Measurements from ENCODE around the gene PDXDC1.
A peak's percentile ranks its signal among the peaks of the same experiment; 100 is the strongest.
"Not testable (repeated sequence)": the region's sequence is repeated elsewhere in the genome, so short reads cannot be mapped to it uniquely, and the experiment has no call there.

Gene PDXDC1

DNA sequence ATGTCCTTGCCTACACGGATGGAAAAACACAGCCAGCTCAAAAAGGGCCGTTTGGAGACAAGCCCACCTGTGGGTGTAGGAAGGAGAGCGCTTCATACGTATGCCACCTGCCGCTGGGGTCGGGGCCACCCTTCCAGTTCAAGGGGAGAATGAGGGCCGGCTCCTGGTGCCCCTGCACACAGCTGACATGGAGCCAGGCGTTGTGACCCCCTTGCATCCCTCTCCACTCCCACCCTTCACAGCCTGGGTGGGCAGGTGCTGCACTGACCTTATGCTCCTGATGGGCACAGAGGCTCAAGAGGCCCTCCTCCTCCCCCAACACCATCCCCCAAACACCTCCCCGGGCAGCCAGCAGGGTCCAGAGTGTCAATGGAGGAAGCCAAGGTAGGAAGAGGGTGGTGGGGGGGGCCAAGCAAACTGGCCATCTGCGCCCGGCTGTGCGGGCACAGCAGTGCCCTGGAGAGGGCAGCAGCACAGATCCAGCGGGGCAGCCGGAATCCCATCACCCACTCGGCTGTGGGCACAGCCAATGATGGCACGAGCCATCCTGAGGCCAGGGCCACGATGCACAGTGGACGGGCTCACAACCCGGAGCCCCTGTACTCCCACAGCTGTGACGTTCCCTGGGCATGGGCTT lies 170.1 kb downstream of the PDXDC1 start:
- CTCF ChIA-PET, H3K27ac Mint-ChIP-seq, H3K4me3 Mint-ChIP-seq, H3K27me3 Mint-ChIP-seq, H3K9me3 Mint-ChIP-seq, H3K36me3 Mint-ChIP-seq, H3K4me1 Mint-ChIP-seq, DNase-seq: not testable (repeated sequence)

DNA sequence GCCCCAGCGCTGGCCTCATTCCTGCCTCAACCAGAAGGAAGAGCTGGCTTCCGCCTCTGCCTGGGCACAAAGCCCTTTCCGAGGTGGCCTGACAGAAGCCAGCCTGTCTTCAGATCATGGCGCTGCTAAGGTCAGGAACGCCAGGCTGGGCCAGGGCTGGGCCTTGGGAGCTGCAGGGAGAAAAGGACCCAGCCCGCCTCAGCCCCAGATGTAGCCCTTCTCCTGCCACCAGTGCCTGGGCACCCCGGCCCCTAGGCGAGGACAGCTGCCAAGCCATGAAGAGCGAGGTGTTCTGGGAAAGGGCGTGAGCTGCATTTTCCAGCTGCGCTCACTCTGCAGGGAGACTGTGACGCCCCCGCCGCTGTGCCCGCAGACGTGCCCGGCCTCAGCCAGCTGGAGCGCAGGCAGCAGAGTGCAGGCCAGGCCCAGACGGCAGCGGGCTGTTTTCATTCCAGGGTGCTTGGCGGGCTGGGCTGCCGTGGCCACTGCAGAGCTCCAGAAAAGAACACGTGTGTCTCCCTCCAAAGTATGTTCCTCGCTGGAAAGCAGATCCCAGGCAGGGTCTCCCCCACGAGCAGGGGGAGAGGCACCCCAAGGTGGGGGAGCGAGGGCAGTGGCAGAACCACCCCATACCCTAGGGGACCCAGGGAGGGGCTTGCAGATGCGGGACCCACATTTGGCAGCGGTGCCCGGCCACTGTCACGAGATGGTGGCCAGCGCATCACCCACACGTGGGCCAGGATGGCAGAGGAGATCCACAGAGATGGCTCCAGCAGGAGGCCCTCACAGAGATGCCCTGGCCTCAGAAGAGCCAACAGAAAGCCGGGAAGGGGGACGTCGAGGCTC lies 170.8 kb downstream of the PDXDC1 start:
- H3K4me1 Mint-ChIP-seq, CTCF ChIA-PET, H3K27ac Mint-ChIP-seq, H3K36me3 Mint-ChIP-seq, DNase-seq, H3K4me3 Mint-ChIP-seq, H3K9me3 Mint-ChIP-seq, H3K27me3 Mint-ChIP-seq: not testable (repeated sequence)

DNA sequence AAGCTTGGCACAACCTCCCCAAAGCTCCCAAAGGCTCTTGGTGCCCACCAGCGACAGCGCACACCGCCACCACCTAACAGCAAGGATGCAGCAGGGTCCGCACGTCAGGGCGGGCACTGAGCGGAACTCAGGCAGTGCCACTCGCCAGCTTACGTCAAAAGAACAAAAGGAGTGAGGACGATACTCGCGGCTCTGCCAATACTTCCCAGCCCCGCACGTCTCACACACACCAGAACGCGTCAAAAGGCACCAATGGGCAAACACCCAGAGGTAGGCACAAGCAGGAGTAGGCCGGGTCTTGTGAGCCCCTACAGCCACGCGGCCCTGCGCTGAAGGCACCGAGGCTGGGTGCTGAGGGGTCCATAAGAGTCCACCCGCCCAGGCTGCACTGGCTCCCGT lies 171.4 kb downstream of the PDXDC1 start:
- H3K4me1 Mint-ChIP-seq, CTCF ChIA-PET, H3K4me3 Mint-ChIP-seq: not testable (repeated sequence)

DNA sequence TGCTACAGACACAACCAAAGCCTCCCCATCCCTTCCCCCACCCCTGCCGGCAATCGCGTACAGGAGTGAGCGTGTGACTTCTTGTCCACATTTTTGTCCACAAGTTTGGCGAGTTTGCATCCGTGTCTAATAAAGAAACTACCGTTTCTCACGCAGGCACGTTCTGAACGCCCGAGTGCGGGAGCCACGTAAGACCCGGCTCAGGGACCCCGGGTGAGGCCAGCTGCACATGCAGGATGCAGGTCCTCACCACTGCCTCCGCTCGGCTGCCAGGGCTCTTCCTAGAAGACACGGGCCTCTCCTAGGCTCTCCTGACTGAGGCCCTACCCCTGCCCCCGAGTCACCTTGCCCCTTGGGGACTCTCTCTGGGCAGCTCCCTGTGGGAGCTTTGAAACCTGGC lies 174.0 kb downstream of the PDXDC1 start:
- CTCF ChIA-PET, H3K4me3 Mint-ChIP-seq, H3K27ac Mint-ChIP-seq, H3K27me3 Mint-ChIP-seq, DNase-seq, H3K36me3 Mint-ChIP-seq, H3K4me1 Mint-ChIP-seq, H3K9me3 Mint-ChIP-seq: not testable (repeated sequence)

More for the DNA sequence above, 171.4 kb downstream of the PDXDC1 start:
- not testable (repeated sequence) for H3K27me3 Mint-ChIP-seq, H3K27ac Mint-ChIP-seq, H3K9me3 Mint-ChIP-seq, H3K36me3 Mint-ChIP-seq, DNase-seq

DNA sequence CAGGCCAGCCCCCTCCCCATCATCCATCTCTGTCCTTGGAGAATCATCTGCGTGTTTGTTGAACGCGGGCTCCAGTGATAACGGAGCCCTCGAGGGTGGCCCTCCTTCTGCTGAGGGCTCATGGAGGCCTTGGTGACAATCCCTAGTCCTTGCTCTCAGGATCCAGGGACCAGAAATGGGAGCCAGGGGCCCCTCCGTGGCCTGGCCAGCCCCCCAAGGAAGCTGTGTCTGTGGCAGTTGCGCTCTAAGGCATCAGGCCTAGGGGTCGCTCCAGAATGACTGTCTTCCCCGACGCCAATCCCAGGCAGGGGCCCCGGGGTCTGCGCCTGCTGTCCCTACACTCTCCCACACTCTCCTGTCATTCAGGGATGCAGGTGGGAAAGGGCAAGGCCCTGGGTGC lies 174.4 kb downstream of the PDXDC1 start:
- H3K4me3 Mint-ChIP-seq, DNase-seq, H3K9me3 Mint-ChIP-seq, H3K36me3 Mint-ChIP-seq, CTCF ChIA-PET, H3K27ac Mint-ChIP-seq, H3K4me1 Mint-ChIP-seq, H3K27me3 Mint-ChIP-seq: not testable (repeated sequence)

DNA sequence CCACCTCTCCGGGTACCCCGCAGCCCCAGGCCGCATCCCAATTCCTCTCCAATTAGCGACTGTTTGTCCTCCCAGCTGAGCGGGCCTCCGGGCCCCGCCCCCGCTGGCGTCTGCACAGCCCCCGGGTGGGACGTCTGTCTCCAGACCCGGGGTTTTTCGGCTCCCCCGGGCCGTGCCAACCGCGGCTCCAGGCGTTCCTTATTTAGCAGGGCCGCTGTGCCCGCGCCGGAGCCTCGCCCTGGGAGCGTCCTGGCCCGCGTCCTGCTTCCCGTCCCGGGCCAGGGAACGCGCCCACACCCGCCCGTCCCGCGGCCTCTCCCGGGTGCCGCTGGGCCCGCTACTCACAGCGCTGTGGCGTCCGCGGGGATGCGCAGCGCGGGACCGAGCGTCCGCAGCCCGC lies 179.2 kb downstream of the PDXDC1 start:
- H3K4me1 Mint-ChIP-seq, H3K27ac Mint-ChIP-seq, CTCF ChIA-PET, H3K27me3 Mint-ChIP-seq, H3K36me3 Mint-ChIP-seq, H3K9me3 Mint-ChIP-seq: not testable (repeated sequence)
- peak overlapping the region; percentile 69 for H3K4me3 Mint-ChIP-seq
- peak; percentile 55 for DNase-seq

DNA sequence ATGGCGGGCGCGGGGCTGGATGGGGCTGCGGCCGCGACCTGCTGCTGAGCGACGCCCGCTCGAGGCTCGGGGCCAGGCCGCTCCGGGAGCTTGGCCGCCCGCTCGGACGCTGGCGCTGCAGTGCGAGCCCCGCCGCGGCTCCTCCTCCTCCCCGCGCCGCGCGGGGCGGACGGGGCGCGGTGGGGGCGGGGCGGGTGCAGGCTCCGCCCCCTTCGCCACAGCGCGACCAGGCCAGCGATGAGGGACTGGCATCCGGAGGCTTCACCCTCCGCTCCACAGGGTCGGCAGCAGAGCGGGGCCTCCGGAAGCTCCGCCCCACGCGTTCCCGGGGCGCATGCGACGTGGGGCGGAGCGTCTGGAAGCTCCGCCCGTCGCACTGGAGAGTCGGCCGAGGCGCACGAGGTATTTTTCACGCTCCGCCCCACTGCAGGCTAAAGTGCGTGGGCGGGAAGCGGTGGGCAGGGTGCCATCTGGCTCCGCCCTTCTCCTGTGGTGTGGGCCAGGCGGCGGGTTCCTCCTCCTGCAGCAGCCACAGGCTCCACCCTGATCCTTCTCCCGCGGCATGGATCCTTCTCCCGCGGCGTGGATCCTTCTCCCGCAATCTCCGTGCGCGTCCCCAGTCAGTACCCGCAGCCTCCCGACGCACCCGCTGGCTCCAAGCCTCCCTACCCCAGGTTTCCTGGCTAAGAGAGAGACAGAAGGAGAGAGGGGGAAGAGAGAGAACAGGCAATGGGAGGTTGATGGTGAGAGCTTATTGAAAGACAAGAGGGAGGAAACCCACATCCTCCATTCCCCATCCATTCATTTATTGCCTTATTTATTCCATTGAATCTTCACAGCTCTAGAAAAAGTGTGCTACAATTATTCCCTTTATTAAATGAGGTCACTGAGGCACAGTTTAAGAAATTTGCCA lies 180.1 kb downstream of the PDXDC1 start:
- peak overlapping the region; percentile 64 for H3K4me3 Mint-ChIP-seq
- peak; percentile 81 for DNase-seq
- H3K27me3 Mint-ChIP-seq, CTCF ChIA-PET, H3K9me3 Mint-ChIP-seq, H3K36me3 Mint-ChIP-seq, H3K4me1 Mint-ChIP-seq, H3K27ac Mint-ChIP-seq: not testable (repeated sequence)

DNA sequence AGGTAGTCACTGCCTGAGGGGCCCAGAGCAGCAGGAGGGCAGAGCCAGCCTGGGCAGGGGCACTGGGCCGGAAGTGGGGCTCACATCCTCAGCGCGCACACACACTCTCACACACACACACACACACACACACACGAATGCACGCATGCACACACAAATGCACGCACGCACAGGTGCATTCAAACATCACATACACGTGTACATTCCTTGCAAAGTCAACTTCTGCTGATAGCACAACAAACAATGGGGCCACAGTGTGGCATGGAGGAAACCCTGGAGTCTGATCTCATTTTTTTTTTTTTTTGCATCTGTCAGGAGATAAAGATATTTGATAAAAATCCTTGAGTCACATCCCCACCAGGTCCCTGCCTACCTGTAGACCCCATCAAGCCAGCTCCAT lies 182.8 kb downstream of the PDXDC1 start:
- DNase-seq, H3K27me3 Mint-ChIP-seq, CTCF ChIA-PET, H3K36me3 Mint-ChIP-seq, H3K4me1 Mint-ChIP-seq, H3K9me3 Mint-ChIP-seq, H3K27ac Mint-ChIP-seq, H3K4me3 Mint-ChIP-seq: not testable (repeated sequence)

DNA sequence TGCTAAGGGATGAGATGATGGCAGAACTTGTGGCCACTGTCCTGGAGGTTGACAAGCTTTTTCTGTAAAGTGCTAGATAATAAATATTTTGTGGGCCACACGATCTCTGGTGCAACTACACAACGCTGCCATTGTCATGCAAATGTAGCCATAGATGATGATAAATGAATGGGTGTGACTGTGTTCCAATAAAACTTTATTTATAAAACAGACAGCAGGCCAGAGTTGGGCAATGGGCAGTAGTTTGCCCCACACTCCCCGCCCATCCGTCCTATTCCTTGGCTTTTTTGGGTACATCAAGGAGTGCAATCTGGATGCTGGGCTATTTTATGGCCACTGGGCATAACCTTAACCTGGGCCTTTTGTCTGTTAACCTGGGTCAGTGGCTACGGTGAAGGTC lies 184.8 kb downstream of the PDXDC1 start:
- H3K4me3 Mint-ChIP-seq, H3K36me3 Mint-ChIP-seq, H3K27ac Mint-ChIP-seq, DNase-seq, H3K9me3 Mint-ChIP-seq, CTCF ChIA-PET, H3K4me1 Mint-ChIP-seq: not testable (repeated sequence)
- peaks cover 11% of the 10 kb centered on the region for H3K27me3 Mint-ChIP-seq

DNA sequence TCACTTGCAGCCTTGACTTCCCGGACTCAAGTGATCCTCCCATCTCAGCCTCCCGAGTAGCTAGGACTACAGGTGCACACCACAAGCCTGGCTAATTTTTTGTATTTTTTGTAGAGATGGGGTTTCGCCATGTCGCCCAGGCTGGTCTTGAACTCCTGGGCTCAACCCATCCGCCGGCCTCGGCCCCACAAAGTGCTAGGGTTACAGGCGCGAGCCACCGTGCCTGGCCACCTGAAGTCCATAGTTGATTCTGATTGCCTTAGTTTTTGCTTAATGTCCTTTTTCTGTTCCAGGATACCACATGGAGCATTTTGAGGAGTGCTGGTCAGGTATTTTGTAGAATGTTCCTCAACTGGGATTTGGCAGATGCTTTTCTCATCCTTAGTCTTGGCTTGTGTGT lies 185.7 kb downstream of the PDXDC1 start:
- peaks cover 11% of the 10 kb centered on the region for H3K27me3 Mint-ChIP-seq
- H3K4me3 Mint-ChIP-seq, DNase-seq, H3K36me3 Mint-ChIP-seq, H3K4me1 Mint-ChIP-seq, H3K27ac Mint-ChIP-seq, CTCF ChIA-PET, H3K9me3 Mint-ChIP-seq: not testable (repeated sequence)

DNA sequence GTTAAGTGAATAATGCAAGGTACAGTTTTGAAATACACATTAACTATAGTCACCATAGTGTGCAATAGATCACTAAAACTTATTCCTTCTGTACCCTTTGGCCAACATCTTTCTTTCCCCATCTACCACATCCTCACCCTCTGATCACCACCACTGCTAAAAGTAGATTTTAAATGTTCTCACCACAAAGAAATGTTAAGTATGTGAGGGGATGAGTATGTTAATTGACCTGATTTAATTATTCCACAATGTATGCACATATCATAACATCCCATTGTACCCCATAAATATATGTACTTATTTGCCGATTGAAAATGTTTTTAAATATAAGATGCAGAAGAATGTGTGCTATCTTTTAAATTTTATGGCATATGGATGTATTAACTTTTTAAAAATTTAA lies 188.2 kb downstream of the PDXDC1 start:
- H3K27ac Mint-ChIP-seq, H3K4me3 Mint-ChIP-seq, H3K4me1 Mint-ChIP-seq, H3K36me3 Mint-ChIP-seq, CTCF ChIA-PET, H3K9me3 Mint-ChIP-seq, DNase-seq: not testable (repeated sequence)
- peaks cover 11% of the 10 kb centered on the region for H3K27me3 Mint-ChIP-seq

DNA sequence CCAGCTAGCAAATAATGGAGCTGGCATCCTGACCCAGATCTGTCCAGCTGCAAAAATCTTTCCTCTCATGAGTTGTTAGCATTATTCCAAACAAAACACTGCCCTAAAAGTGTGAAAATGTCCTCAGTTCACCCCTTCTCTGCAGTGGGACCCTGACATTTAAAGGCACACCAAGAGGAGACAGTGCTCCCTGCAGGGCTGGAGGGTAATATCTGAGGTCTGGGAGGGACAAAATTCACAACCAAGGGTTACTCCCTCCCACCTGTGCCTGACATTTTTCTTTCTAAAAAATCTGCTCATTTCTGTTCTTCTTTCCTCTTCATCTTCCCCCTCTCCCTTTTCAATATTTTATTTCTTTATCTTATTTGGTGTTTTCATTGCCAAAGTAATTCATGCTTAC lies 191.4 kb downstream of the PDXDC1 start:
- CTCF ChIA-PET, H3K4me1 Mint-ChIP-seq, H3K9me3 Mint-ChIP-seq, DNase-seq, H3K4me3 Mint-ChIP-seq, H3K27ac Mint-ChIP-seq, H3K36me3 Mint-ChIP-seq: not testable (repeated sequence)
- peaks cover 21% of the 10 kb centered on the region for H3K27me3 Mint-ChIP-seq

DNA sequence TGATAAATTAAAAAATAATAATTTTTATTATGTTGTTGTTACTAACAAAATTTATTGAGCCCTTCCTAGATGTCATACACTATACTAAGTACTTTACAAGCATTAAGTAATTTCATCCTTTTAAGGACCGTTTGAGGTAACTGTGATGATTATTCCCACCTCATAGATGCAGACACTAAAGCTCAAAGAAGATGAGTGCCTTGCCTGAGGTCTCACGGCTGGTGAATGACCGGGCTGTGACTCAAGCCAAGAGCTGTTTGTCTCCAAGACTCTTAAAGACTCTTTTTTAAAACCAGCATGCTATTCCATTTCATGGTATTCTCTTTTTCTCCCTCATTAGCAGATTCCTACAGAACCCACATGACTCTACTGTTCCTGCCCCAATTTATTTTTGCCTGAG lies 193.5 kb downstream of the PDXDC1 start:
- H3K9me3 Mint-ChIP-seq, H3K27ac Mint-ChIP-seq, DNase-seq, H3K4me3 Mint-ChIP-seq, H3K36me3 Mint-ChIP-seq, H3K4me1 Mint-ChIP-seq, CTCF ChIA-PET: not testable (repeated sequence)
- H3K27me3 Mint-ChIP-seq: peaks cover 13% of the 10 kb centered on the region

DNA sequence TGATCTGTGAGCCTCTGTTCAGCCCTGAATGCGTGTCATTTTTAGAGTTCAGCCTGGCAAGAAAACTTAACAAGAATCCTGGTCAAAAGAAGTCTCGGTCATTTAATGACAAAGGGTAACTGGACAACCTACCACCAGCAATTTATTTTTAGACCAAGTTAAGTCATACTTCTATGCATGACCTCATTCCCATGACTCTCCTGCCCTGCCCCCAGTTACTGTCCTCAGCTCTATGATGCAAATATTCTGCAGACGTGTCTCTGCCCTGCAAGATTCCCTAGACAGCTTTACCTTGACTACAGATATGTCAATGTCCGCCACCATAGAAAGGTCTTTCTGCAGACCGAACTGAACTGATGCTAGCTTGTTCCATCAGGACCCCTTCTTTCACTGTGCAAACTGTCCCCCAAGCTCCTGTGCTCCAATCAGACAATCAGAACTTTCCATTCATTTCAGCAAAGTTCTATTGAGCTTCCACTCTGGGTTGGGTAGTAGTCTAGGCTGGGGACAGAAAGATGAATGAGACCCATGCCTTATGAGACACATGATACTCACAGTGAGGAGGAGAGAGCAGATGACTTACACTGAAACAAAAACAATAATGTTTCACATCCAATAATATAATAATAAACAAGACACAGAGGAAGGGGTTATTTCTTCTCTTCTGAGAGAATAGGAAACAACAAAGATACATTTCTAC lies 194.3 kb downstream of the PDXDC1 start:
- CTCF ChIA-PET, H3K27ac Mint-ChIP-seq, DNase-seq, H3K4me3 Mint-ChIP-seq, H3K9me3 Mint-ChIP-seq, H3K4me1 Mint-ChIP-seq, H3K36me3 Mint-ChIP-seq: not testable (repeated sequence)
- peaks cover 13% of the 10 kb centered on the region for H3K27me3 Mint-ChIP-seq
